K562 (cell line): ENCODE data around the gene ZNF146. TPM values are rescaled to one million over a fixed set of nuclear protein-coding genes. Genes with fewer than 3 reads are reported as not detected.

Experiments used
- KLF13 ChIP-seq: fragments of 450-650 bp; IDR thresholded peaks from 2 replicates; pipeline ENCODE4 v1.6.1; 2016; ENCODE audit warnings: missing genetic modification characterization, low read depth, mild to moderate bottlenecking, missing compliant biosample characterization, moderate library complexity, borderline replicate concordance
- NR2F6 ChIP-seq: fragments of 450-650 bp; formaldehyde crosslinking; IDR thresholded peaks from 2 replicates; pipeline ENCODE4 v1.4.0; 2020; ENCODE audit warnings: mild to moderate bottlenecking
- PHF8 ChIP-seq: fragments of 200-600 bp; sonication (generic); IDR thresholded peaks from 2 replicates; pipeline ENCODE4 v1.6.1; 2012; ENCODE audit warnings: mixed run types, mild to moderate bottlenecking, inconsistent platforms, low read length, moderate library complexity, borderline replicate concordance
- SLC30A9 ChIP-seq: fragments of 250-450 bp; sonication (Bioruptor Pico); IDR thresholded peaks from 2 replicates; pipeline ENCODE4 v1.8.0; 2022; ENCODE audit warnings: mild to moderate bottlenecking, moderate library complexity
- polyA plus RNA-seq, 8 experiments: library from polyadenylated mRNA; depleted of rRNA in 4 of 8; stranded (reverse) in 5 of 8; unstranded in 3 of 8; fragments of >200 nt; fragmentation: Nextera tagmentation in 2 of 8; fragmentation: Illumina TruSeq in 1 of 8; extraction: Ambion mirVana in 2 of 8; extraction: Trizol in 1 of 8; gene quantifications; 2 replicates each; pipeline versions ENCODE4 v1.2.1 to v1.2.3, GENCODE V29; 2011 to 2014; ENCODE audit warnings: inconsistent platforms in 1 of 8, missing spikeins in 1 of 8
- total RNA-seq, 7 experiments: library from RNA; depleted of rRNA in 6 of 7; stranded (reverse); fragments of >200 nt in 6 of 7; fragmentation: Illumina TruSeq in 2 of 7; extraction: Trizol in 2 of 7; gene quantifications; 2 replicates each; pipeline versions ENCODE4 v1.2.1 to v1.2.3, GENCODE V29; 2011 to 2021; ENCODE audit warnings: low replicate concordance in 1 of 7
- TF ChIP-seq, protein P1 (sequence below): fragments of 200-600 bp; sonication (generic); IDR thresholded peaks from one replicate; pipeline ENCODE4 v1.6.1; 2012; ENCODE audit warnings: mild to moderate bottlenecking, low read depth, low read length, inconsistent platforms
- TF ChIP-seq, protein P2 (sequence below): fragments of 250-450 bp; sonication (Bioruptor Pico); IDR thresholded peaks from 2 replicates; pipeline ENCODE4 v1.4.0; 2020; ENCODE audit warnings: mild to moderate bottlenecking, moderate library complexity

ZNF146 gene
- total and polyA plus RNA-seq, 9 of the 15 experiments (the other 6 are each of a cell fraction or from before 2014, with no cell fraction given): 36.2 to 195 (median 116) TPM

DNA sequence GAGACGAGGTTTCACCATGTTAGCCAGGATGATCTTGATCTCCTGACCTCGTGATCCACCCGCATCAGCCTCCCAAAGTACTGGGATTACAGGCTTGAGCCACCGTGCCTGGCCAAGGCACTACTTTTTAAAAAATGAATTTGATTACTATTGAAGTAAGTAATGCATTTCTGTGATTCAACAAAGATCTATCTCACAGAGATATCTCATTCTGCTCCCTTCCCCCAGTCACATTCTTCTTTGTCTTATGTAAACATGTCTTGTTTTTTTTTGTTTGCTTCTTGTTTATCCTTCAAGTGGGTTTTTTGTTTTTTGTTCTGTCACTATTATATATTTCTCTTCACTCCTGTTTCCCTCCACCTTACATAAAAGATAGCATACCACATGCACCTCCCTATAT, 6.6 kb downstream of the ZNF146 start (continued):
- TF ChIP-seq, protein P1, sequence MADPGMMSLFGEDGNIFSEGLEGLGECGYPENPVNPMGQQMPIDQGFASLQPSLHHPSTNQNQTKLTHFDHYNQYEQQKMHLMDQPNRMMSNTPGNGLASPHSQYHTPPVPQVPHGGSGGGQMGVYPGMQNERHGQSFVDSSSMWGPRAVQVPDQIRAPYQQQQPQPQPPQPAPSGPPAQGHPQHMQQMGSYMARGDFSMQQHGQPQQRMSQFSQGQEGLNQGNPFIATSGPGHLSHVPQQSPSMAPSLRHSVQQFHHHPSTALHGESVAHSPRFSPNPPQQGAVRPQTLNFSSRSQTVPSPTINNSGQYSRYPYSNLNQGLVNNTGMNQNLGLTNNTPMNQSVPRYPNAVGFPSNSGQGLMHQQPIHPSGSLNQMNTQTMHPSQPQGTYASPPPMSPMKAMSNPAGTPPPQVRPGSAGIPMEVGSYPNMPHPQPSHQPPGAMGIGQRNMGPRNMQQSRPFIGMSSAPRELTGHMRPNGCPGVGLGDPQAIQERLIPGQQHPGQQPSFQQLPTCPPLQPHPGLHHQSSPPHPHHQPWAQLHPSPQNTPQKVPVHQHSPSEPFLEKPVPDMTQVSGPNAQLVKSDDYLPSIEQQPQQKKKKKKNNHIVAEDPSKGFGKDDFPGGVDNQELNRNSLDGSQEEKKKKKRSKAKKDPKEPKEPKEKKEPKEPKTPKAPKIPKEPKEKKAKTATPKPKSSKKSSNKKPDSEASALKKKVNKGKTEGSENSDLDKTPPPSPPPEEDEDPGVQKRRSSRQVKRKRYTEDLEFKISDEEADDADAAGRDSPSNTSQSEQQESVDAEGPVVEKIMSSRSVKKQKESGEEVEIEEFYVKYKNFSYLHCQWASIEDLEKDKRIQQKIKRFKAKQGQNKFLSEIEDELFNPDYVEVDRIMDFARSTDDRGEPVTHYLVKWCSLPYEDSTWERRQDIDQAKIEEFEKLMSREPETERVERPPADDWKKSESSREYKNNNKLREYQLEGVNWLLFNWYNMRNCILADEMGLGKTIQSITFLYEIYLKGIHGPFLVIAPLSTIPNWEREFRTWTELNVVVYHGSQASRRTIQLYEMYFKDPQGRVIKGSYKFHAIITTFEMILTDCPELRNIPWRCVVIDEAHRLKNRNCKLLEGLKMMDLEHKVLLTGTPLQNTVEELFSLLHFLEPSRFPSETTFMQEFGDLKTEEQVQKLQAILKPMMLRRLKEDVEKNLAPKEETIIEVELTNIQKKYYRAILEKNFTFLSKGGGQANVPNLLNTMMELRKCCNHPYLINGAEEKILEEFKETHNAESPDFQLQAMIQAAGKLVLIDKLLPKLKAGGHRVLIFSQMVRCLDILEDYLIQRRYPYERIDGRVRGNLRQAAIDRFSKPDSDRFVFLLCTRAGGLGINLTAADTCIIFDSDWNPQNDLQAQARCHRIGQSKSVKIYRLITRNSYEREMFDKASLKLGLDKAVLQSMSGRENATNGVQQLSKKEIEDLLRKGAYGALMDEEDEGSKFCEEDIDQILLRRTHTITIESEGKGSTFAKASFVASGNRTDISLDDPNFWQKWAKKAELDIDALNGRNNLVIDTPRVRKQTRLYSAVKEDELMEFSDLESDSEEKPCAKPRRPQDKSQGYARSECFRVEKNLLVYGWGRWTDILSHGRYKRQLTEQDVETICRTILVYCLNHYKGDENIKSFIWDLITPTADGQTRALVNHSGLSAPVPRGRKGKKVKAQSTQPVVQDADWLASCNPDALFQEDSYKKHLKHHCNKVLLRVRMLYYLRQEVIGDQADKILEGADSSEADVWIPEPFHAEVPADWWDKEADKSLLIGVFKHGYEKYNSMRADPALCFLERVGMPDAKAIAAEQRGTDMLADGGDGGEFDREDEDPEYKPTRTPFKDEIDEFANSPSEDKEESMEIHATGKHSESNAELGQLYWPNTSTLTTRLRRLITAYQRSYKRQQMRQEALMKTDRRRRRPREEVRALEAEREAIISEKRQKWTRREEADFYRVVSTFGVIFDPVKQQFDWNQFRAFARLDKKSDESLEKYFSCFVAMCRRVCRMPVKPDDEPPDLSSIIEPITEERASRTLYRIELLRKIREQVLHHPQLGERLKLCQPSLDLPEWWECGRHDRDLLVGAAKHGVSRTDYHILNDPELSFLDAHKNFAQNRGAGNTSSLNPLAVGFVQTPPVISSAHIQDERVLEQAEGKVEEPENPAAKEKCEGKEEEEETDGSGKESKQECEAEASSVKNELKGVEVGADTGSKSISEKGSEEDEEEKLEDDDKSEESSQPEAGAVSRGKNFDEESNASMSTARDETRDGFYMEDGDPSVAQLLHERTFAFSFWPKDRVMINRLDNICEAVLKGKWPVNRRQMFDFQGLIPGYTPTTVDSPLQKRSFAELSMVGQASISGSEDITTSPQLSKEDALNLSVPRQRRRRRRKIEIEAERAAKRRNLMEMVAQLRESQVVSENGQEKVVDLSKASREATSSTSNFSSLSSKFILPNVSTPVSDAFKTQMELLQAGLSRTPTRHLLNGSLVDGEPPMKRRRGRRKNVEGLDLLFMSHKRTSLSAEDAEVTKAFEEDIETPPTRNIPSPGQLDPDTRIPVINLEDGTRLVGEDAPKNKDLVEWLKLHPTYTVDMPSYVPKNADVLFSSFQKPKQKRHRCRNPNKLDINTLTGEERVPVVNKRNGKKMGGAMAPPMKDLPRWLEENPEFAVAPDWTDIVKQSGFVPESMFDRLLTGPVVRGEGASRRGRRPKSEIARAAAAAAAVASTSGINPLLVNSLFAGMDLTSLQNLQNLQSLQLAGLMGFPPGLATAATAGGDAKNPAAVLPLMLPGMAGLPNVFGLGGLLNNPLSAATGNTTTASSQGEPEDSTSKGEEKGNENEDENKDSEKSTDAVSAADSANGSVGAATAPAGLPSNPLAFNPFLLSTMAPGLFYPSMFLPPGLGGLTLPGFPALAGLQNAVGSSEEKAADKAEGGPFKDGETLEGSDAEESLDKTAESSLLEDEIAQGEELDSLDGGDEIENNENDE: no peak
- TF ChIP-seq SLC30A9 (CRISPR knock-in tag) (no peak), NR2F6 (CRISPR knock-in tag) (no peak), PHF8 (no peak), KLF13 (tag) (no peak)
- TF ChIP-seq, protein P2, sequence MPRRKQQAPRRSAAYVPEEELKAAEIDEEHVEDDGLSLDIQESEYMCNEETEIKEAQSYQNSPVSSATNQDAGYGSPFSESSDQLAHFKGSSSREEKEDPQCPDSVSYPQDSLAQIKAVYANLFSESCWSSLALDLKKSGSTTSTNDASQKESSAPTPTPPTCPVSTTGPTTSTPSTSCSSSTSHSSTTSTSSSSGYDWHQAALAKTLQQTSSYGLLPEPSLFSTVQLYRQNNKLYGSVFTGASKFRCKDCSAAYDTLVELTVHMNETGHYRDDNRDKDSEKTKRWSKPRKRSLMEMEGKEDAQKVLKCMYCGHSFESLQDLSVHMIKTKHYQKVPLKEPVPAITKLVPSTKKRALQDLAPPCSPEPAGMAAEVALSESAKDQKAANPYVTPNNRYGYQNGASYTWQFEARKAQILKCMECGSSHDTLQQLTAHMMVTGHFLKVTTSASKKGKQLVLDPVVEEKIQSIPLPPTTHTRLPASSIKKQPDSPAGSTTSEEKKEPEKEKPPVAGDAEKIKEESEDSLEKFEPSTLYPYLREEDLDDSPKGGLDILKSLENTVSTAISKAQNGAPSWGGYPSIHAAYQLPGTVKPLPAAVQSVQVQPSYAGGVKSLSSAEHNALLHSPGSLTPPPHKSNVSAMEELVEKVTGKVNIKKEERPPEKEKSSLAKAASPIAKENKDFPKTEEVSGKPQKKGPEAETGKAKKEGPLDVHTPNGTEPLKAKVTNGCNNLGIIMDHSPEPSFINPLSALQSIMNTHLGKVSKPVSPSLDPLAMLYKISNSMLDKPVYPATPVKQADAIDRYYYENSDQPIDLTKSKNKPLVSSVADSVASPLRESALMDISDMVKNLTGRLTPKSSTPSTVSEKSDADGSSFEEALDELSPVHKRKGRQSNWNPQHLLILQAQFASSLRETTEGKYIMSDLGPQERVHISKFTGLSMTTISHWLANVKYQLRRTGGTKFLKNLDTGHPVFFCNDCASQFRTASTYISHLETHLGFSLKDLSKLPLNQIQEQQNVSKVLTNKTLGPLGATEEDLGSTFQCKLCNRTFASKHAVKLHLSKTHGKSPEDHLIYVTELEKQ (CRISPR knock-in tag): no peak
